WI38 (cell line): ENCODE results near the gene LPO.

Experiments
- H3K4me3 ChIP-seq: 2 replicates; pipeline ENCODE4 v1.5.1; 2011; ENCODE audit warnings: low read depth, mild to moderate bottlenecking, control low read depth, low read length
- CTCF ChIP-seq: IDR thresholded peaks from 2 replicates; pipeline ENCODE4 v1.5.1; 2012; ENCODE audit warnings: low read depth, mild to moderate bottlenecking, control low read depth, low read length

Gene LPO

DNA sequence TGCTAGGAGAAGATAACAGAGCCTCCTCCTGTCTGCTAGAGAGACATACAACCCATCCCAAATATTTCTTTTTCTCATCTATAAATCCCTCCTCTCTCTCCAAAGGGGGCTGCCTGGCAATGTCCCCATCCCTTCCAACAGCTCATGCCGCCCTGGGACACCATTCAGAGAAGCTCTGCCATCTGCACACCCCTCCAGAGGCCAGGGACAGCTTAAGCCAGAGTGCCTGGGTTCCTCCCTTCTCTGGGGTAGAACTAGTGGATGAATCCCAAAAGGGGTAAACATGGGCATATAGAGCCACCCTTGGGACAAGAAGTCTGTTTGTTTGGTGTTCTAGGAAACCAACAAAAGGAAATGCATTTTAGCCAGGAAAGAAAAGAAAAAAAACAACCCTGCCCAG, 2.6 kb upstream of the LPO start:
- no peak for TF ChIP-seq CTCF
- no peak overlapping the region for H3K4me3 ChIP-seq

GRCh38 chr17:58236394-58236793, 2.0 kb upstream of the LPO start:
- TF ChIP-seq CTCF, result no peak
- no peak overlapping the region for H3K4me3 ChIP-seq

GRCh38 chr17:58239987-58240386, 1.6 kb downstream of the LPO start:
- H3K4me3 ChIP-seq, result no peak overlapping the region
- no peak for TF ChIP-seq CTCF

GRCh38 chr17:58242171-58242784, 3.9 kb downstream of the LPO start:
- H3K4me3 ChIP-seq, result no peak overlapping the region
- no peak for TF ChIP-seq CTCF

- TF ChIP-seq CTCF, result no peak
- H3K4me3 ChIP-seq, result no peak overlapping the region
Observed at GRCh38 chr17:58244963-58245362, 6.6 kb downstream of the LPO start.

DNA sequence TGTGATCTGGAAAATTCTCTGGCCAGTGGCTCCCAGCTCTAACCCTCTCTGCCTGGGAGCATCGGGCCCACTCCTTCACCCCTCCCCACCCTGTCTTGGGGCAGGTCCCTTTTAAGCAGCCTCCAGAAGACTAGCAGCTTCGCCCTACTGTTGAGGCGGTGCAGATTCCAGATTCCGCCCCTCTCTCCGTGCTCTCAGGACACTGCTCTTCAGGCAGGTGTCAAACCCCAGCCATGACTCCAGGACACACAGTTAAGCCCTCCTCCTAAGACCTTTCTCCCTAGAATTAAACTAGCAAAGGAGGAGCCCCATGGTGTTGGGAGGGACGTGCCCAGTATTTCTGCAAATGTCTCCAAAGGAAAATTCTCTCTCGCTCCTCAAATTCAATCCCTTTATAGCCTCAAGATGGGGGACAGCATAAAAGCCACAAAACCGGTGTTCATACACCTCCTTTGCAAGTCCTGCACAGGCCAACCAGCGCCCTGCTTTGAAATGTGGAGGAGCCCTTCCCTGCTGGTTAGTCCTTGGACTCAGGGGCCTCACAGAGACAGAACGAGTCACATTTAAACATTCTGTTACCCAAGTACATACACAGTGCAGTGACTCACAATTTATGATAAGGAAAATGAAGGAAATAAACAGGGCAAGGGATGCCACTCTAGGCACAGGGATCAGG, 7.2 kb downstream of the LPO start:
- TF ChIP-seq CTCF, result no peak
- no peak overlapping the region for H3K4me3 ChIP-seq

- TF ChIP-seq CTCF, result no peak
Observed at GRCh38 chr17:58246104-58246740, 7.8 kb downstream of the LPO start.

More at GRCh38 chr17:58246104-58246740, 7.8 kb downstream of the LPO start:
- H3K4me3 ChIP-seq, result no peak overlapping the region
